Loucy (cell line): ENCODE data around the gene TYW1.
"Not testable (repeated sequence)": the region's sequence is repeated elsewhere in the genome, so short reads cannot be mapped to it uniquely, and the experiment has no call there.

ENCODE experiments used
- H2AFZ ChIP-seq: fragments of 200-600 bp; sonication (generic); 2 replicates; pipeline ENCODE4 v1.6.0; 2016; ENCODE audit warnings: antibody characterized with exemption, mild to moderate bottlenecking, low read length, moderate library complexity
- H3F3A ChIP-seq: fragments of 200-600 bp; 2 replicates; pipeline ENCODE4 v1.6.0; 2016; ENCODE audit warnings: antibody characterized with exemption, low read depth, mild to moderate bottlenecking
- H3K27me3 ChIP-seq: fragments of 200-600 bp; sonication (generic); 2 replicates; pipeline ENCODE4 v1.6.1; 2014; ENCODE audit warnings: low read length, mild to moderate bottlenecking; ENCODE audit not compliant: insufficient read depth, poor library complexity, severe bottlenecking
- H3K36me3 ChIP-seq: fragments of 200-600 bp; sonication (generic); 2 replicates; pipeline ENCODE4 v1.6.1; 2016; ENCODE audit warnings: low read length; ENCODE audit not compliant: insufficient read depth
- H3K4me1 ChIP-seq: fragments of 200-600 bp; sonication (generic); 2 replicates; pipeline ENCODE4 v1.5.1; 2014; ENCODE audit warnings: low read length, mild to moderate bottlenecking; ENCODE audit not compliant: insufficient read depth, poor library complexity, severe bottlenecking
- H3K4me2 ChIP-seq: fragments of 200-600 bp; sonication (generic); 2 replicates; pipeline ENCODE4 v1.6.0; 2014; ENCODE audit warnings: antibody characterized with exemption, low read length, low read depth, mild to moderate bottlenecking; ENCODE audit not compliant: poor library complexity, severe bottlenecking
- H3K4me3 ChIP-seq: fragments of 200-600 bp; sonication (generic); 2 replicates; pipeline ENCODE4 v1.5.1; 2014; ENCODE audit warnings: low read length, mild to moderate bottlenecking, mixed read lengths; ENCODE audit not compliant: poor library complexity, severe bottlenecking
- H3K79me2 ChIP-seq: fragments of 200-600 bp; sonication (generic); 2 replicates; pipeline ENCODE4 v1.6.1; 2014; ENCODE audit warnings: low read length; ENCODE audit not compliant: insufficient read depth
- H3K9ac ChIP-seq: fragments of 200-600 bp; sonication (generic); 2 replicates; pipeline ENCODE4 v1.6.0; 2014; ENCODE audit warnings: mild to moderate bottlenecking, low read depth, low read length, moderate library complexity; ENCODE audit not compliant: poor library complexity, severe bottlenecking
- H3K9me2 ChIP-seq: fragments of 200-600 bp; sonication (generic); replicated peaks from 2 replicates; pipeline ENCODE4 v1.6.1; 2016; ENCODE audit warnings: low read depth, low read length, mixed read lengths
- H3K9me3 ChIP-seq: fragments of 200-600 bp; sonication (generic); 2 replicates; pipeline ENCODE4 v1.6.1; 2014; ENCODE audit warnings: mild to moderate bottlenecking, antibody characterized with exemption, low read length, low read depth; ENCODE audit not compliant: insufficient read depth
- H4K20me1 ChIP-seq: fragments of 200-600 bp; sonication (generic); 2 replicates; pipeline ENCODE4 v1.6.0; 2014; ENCODE audit warnings: antibody characterized with exemption, low read length, mild to moderate bottlenecking; ENCODE audit not compliant: insufficient read depth, poor library complexity, severe bottlenecking
- CTCF ChIP-seq: fragments of 200-600 bp; sonication (generic); conservative IDR thresholded peaks from 2 replicates; pipeline ENCODE4 v1.5.1; 2014; ENCODE audit warnings: mild to moderate bottlenecking, antibody characterized with exemption, low read length
- EZH2phosphoT487 ChIP-seq: fragments of 200-600 bp; IDR thresholded peaks from 2 replicates; pipeline ENCODE4 v1.6.1; 2018; ENCODE audit warnings: antibody characterized with exemption, mild to moderate bottlenecking, moderate library complexity, borderline replicate concordance

Gene TYW1

GRCh38 chr7:67264000-67264399, 267.4 kb downstream of the TYW1 start:
- not testable (repeated sequence) for H3K27me3 ChIP-seq, H3K4me3 ChIP-seq, H4K20me1 ChIP-seq, H3K79me2 ChIP-seq, H3K9me3 ChIP-seq, H3K4me2 ChIP-seq, H3K4me1 ChIP-seq, H3K36me3 ChIP-seq, H3K9ac ChIP-seq, H3F3A ChIP-seq, H3K9me2 ChIP-seq, H2AFZ ChIP-seq

- not testable (repeated sequence) for H3K4me1 ChIP-seq, H4K20me1 ChIP-seq, H3K79me2 ChIP-seq, H2AFZ ChIP-seq, H3K27me3 ChIP-seq, H3F3A ChIP-seq, H3K9me3 ChIP-seq, H3K9ac ChIP-seq, H3K36me3 ChIP-seq, H3K4me2 ChIP-seq, H3K9me2 ChIP-seq, H3K4me3 ChIP-seq
Observed at GRCh38 chr7:67266070-67266469, 269.4 kb downstream of the TYW1 start.

GRCh38 chr7:67267914-67268313, 271.3 kb downstream of the TYW1 start:
- no peaks in the 10 kb centered on the region for H3K27me3 ChIP-seq
- H3F3A ChIP-seq: no peaks in the 10 kb centered on the region
- no peaks in the 10 kb centered on the region for H3K36me3 ChIP-seq
- H2AFZ ChIP-seq: no peak overlapping the region
- TF ChIP-seq CTCF (no peak), EZH2phosphoT487 (no peak)
- H3K79me2 ChIP-seq: no peaks in the 10 kb centered on the region
- no peaks in the 10 kb centered on the region for H4K20me1 ChIP-seq
- no peaks in the 10 kb centered on the region for H3K9me3 ChIP-seq
- H3K4me2 ChIP-seq: no peak overlapping the region
- H3K9me2 ChIP-seq: no peaks in the 10 kb centered on the region
- no peak overlapping the region for H3K4me3 ChIP-seq
- no peaks in the 10 kb centered on the region for H3K4me1 ChIP-seq
- no peak overlapping the region for H3K9ac ChIP-seq

GRCh38 chr7:67269916-67270315, 273.3 kb downstream of the TYW1 start:
- not testable (repeated sequence) for H3K9me3 ChIP-seq, H3K4me1 ChIP-seq, H3K9ac ChIP-seq, H3K79me2 ChIP-seq, H2AFZ ChIP-seq, H3K27me3 ChIP-seq, H4K20me1 ChIP-seq, H3F3A ChIP-seq, H3K9me2 ChIP-seq, H3K4me2 ChIP-seq, H3K36me3 ChIP-seq, H3K4me3 ChIP-seq
